Fibroblast of skin of right quadriceps (primary cell): ENCODE data around the gene HSPG2.

Experiments used
- DNase-seq: peaks from one replicate; pipeline ENCODE4 v3.0.0-alpha.2; 2013

HSPG2 gene

DNA sequence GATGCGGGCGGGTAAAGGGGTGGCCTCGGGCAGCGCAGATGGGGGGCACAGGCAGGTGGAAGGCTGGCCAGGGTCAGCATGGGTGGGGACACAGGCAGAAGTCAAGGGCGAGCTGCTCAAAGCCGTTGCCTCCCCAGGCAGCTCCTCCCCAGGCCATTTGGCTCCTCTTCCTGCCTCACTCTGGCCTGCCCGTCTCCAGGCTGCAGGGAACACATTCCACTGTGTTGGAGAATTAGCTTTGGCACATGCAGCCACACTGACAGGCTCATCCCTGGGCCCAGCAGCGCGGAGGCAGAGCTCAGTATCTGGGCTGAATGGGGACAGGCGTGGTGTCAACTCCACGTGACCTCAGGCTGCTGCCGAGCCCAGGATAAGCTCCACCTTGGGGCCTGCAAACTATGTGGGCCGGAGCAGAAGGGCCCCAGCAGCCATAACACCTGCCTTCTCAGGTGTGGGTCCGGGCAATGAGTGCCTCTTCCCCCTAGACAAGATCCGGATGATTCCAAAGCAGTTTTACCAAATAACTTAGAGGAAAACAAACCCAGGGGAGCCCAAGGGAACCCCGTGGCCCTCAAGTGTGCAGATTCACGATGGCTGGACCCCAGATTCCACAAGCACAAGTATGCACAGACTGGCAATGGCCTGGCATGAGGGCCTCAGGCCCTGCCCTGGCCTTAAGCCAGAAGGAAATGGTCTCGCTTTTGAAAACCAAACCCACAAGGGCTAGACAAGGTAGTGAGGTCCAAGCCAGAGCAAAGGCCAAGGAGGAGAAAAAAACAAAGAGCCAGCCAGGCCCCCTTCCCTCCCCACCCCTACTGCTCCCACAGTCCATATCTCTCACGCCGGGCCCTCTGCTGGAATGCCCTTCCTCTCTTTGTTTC lies 40.2 kb downstream of the HSPG2 start:
- DNase-seq, result no peak

DNA sequence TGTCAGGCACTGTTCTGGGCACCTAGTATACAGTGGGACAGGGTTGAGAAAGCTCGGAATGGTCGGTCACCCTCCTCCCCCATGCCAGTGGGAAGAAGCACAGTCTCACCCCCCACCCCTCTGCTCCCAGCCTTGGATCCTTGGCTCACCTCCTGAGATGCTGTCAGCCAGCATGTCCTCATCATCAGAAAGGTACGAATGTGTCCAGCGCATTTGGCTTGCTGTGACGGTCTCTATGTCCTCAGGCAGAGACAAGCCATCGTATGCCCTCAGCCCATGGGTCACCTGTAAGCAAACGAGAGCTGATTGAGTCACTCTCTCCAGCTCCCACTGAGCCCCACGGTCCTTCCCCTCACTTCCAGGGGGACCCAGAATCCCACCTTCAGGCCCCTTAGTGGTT lies 41.1 kb downstream of the HSPG2 start:
- no peak for DNase-seq

GRCh38 chr1:21894034-21894881 lies 42.9 kb downstream of the HSPG2 start:
- DNase-seq, result no peak

- no peak for DNase-seq
These were observed 43.9 kb downstream of the HSPG2 start for GRCh38 chr1:21893046-21893805.

DNA sequence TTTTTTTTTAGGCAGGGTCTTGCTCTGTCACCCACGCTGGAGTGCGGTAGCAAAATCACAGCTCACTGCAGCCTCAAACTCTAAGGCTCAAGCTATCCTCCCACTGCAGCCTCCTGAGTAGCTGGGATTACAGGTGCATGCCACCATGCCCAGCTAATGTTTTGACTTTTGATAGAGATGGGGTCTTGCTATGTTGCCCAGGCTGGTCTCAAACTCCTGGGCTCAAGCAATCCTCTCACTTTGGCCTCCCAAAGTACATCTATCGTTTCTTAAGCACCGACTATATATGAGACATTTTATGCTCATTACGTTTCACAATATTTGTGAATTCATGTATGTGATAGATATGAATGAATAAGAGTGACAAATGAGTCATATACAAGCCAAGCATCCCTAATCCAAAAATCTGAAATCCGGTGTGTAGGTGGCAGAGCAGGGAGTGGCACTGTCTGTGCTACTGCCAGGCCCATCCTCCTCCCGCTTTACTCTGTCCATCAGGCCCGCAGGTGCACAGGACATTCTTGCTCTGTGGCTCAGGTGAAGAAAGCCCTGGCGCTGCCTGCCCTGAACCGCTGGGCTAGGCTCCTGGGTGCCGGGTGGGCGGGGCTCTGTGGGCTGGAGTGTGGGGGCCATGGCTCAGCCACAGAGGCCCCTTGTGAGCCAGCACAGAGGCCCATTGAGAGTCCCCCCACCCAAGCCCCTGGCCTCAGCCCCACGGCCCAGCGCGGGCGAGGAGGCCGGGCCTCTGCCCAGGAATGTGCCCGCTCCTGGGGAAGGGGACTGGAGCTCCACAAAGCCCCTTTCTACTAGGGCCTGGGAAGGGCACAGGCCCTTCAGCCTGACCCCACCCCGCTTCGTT lies 45.3 kb downstream of the HSPG2 start:
- no peak for DNase-seq

DNA sequence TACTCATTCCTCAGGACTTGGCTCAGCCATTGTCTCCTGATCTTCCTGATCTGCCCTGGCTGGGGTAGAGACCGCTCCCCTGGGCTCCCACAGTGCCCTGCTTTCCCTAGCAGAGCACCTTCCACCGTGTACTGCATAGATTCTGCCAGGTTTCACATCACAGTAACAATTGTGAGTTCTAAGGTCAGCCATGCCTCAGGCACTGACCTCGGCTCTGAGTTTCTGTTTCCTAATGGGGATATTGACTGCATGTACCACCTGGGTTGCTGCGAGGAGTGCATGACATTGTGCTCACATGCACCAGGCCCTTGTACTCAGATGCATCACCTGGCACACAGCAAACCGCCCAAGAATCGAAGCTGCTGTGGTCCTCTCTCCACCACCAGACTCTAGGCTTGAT lies 46.0 kb downstream of the HSPG2 start:
- no peak for DNase-seq

GRCh38 chr1:21888500-21888899 lies 48.6 kb downstream of the HSPG2 start:
- no peak for DNase-seq

DNA sequence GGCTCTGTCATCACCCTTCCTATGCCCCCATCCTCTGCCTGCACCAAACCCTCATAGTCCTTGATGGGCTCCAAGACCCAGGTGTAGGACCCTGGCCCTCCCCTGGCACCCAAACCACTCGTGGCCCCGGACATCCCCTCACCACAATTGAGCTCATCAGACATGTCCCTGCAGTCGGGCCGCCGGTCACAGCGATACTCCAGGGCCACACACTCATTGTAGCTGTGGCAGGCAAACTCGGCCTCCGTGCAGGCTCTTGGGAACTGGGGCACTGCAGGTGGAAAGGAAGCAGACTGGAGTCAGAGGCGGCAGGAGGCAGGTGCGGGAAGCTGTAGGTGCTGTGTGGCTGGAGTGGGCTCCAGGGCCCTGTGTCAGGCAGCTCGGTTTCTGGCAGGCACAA lies 49.3 kb downstream of the HSPG2 start:
- no peak for DNase-seq

GRCh38 chr1:21887216-21887736 lies 49.8 kb downstream of the HSPG2 start:
- DNase-seq, result no peak

GRCh38 chr1:21886486-21887215 lies 50.5 kb downstream of the HSPG2 start:
- DNase-seq, result no peak

- no peak for DNase-seq
These were observed 51.7 kb downstream of the HSPG2 start for GRCh38 chr1:21885236-21886037.

- no peak for DNase-seq
These were observed 52.5 kb downstream of the HSPG2 start for GRCh38 chr1:21884456-21885235.

DNA sequence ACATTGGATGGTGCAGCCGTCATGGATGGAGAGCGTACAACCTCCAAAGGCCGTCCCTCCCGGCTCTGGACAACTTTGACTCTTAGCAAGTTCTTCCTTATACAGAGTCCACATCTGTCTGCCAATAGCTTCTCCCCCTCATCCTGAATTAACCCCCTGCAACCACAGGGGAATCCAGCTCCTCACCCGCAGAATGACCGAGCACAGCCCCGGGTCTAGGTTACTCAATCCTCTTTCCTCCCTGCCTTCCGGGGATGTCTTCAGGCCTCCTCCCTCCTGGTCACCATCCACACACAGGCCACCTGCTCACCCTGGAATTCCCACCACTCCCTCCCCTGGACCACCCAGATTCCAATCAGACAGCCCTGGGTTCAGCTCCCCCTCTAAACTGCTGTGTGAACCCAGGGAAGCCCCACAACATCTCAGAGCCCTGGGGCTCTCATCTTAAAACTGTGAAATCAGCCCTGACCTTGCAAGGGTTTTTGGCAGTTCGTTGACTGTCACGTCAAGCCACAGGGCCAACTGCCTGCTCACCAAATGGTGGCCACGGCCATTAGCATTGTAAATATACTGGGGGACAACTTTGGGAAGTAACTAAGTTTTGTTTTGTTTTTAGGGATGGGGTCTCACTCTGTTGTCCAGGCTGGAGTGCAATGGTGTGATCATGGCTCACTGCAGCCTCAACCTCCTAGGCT lies 54.2 kb downstream of the HSPG2 start:
- DNase-seq, result no peak

DNA sequence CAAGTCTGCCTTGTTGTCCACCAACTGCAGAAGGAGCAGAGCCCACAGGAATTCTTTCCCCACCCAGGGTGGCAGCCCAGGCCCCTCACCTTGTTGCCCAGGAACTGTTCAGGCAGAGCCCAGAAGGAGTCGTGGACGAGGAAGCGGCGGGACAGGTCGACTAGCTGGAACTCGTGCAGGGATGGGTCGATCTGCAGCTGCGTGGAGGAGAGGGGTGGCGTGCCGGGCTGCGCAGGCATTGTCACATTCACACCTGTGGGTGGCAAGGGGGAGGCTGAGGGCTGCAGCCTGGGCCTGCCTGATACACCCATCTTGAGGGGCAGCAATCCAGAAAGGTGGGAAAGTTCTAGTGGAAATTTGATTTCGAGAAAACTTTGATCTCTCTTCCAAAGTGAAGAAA lies 55.9 kb downstream of the HSPG2 start:
- DNase-seq, result no peak

DNA sequence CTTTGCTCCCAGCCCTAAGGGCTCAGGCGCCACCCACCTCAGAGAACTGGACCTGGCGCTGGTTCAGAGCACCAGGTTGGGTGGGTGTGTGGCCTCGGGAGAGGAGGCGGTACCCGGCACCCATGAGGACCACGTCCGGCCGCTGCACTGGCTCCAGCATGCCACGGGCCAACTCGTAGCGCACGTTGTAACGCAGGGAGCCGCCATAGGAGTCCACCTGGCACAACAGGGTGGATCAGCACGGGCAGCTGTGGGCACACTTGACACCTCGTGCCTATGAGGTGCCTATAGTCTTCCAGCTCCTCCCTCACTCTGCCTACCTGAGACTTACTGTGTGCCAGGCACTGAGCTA lies 56.5 kb downstream of the HSPG2 start:
- no peak for DNase-seq

DNA sequence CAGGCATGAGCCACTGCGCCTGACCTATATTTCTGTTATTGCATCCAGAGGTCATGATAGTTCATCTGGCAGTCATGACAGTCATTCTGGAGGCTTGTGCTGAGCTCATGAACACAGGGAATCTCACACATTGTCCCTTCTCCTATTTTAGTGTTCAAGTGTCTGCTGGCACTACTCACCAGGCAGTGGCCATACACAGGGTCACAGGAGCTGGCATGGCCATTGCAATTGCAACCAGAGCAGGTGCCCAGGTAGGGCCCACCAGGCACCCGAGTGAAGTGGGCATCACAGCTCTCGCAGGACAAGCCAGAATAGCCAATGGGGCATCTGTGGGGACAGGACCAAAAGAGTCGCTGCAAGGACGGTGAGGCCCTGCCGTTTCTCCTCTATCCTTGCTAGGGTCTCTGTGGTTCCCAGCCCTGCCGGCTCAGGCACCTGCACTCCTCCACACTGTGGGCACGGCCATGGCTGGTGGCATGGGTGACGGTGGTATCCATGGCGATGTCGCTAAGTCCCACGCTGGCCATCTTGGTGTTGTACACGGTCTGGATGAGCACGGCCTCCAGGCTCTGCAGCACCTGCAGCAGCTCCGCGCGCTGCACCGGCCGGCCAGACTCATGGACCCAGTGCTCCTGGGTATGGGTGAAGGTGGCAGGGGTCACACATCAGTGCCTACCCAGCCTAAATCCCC lies 57.0 kb downstream of the HSPG2 start:
- no peak for DNase-seq

DNA sequence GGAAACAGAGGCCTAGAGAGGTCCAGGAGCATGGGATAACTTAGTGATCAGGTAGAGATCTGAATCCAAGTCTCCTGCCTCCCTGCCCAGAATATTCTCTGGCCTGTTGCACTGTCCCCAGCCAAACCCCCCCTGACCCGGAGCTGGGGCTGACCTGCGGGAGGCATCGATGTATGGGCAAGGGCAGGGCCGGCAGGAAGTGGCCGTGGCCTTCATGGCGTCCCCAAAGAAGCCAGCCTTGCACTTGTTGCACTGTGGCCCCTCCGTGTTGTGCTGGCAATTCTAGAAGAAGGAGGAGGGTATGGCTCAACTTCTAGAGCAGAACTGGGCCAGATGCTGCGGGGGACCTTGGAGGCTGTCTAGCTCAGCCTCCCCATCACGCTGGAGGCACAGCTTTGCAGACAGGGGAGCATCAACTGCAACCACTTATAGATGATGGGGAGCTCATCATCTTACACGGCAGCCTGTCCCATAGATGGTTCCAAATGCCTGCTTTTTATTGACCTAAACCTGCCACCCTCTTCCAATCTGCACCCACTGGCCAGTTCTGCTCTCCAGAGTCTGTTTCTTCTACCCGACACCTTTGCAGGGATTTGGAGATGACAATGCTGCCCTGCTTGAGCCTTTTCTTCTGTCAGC lies 58.2 kb downstream of the HSPG2 start:
- DNase-seq, result no peak
